Prostate gland (tissue), 2 donors: ENCODE measurements around the gene CMTM3.

Experiments
- POLR2A ChIP-seq: fragments of 450-650 bp; IDR thresholded peaks from one replicate; pipeline ENCODE4 v1.6.1; 2016; ENCODE audit warnings: antibody characterized with exemption, mild to moderate bottlenecking
- POLR2AphosphoS5 ChIP-seq: sonication (generic); formaldehyde crosslinking; IDR thresholded peaks from one replicate; pipeline ENCODE4 v1.6.1; 2017; ENCODE audit warnings: antibody characterized with exemption
- TF ChIP-seq, protein P1 (sequence below), 4 experiments: fragments of 200-600 bp in 2 of 4; fragments of 450-650 bp in 2 of 4; sonication (generic) in 2 of 4; IDR thresholded peaks; 1 replicate in 3 of 4; 2 replicates in 1 of 4; pipeline ENCODE4 v1.5.1; 2016 to 2019; ENCODE audit warnings: antibody characterized with exemption in 4 of 4, mild to moderate bottlenecking in 2 of 4, moderate library complexity in 2 of 4

DNA sequence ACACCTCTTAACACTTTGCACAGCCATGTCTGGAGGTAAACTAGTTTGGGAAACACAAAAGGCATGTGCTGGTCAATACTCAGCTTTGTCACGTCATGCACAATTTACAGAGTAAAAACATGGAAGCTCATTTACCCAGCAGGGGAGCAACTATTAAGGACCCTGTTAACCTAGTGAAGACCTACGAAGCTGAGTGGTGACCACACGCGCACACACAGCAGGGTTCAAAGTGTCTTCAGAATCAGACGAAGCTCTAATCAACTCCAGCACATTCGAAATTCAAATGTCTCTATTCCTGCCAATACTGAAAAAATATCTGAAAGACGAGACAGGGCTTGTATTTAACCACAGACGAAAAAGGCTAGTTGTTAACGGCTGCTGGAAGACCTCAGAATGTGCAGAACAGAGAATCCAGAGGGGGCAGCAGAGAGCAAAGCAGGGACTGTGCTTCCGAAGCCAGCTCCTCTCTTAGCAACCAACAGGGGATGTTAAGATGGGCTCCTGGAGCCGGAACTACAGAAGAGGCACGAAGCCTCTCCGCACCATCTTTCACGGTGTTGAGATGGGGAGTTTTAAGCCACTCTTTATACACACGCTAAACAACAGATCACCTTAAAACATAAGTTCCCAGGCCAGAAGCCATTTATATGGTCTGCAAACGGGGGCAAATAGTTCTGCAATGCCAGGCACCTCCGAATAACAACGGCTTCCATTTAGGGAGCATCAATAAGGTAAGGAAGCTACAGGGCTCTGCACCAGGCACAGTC, 46.4 kb downstream of the CMTM3 start:
- TF ChIP-seq, protein P1, sequence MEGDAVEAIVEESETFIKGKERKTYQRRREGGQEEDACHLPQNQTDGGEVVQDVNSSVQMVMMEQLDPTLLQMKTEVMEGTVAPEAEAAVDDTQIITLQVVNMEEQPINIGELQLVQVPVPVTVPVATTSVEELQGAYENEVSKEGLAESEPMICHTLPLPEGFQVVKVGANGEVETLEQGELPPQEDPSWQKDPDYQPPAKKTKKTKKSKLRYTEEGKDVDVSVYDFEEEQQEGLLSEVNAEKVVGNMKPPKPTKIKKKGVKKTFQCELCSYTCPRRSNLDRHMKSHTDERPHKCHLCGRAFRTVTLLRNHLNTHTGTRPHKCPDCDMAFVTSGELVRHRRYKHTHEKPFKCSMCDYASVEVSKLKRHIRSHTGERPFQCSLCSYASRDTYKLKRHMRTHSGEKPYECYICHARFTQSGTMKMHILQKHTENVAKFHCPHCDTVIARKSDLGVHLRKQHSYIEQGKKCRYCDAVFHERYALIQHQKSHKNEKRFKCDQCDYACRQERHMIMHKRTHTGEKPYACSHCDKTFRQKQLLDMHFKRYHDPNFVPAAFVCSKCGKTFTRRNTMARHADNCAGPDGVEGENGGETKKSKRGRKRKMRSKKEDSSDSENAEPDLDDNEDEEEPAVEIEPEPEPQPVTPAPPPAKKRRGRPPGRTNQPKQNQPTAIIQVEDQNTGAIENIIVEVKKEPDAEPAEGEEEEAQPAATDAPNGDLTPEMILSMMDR (IDR thresholded peaks at IDR 0.05): peak; percentile 52 to 87 (median 78)
- TF ChIP-seq POLR2A (no peak), POLR2AphosphoS5 (peak; percentile 35)
